HG03439 (cell line): ENCODE data around the gene MATN4.

Experiments used
- ATAC-seq: cut with Tn5 transposase; IDR thresholded peaks from one replicate; pipeline ENCODE4 v1.9.1; 2021; ENCODE audit warnings: mild to moderate bottlenecking, moderate library complexity; ENCODE audit not compliant: unreplicated experiment

Gene MATN4

GRCh38 chr20:45341939-45342854 lies 34.1 kb upstream of the MATN4 start:
- no peak for ATAC-seq

GRCh38 chr20:45341579-45341938 lies 33.5 kb upstream of the MATN4 start:
- ATAC-seq = no peak

GRCh38 chr20:45340951-45341350 lies 32.9 kb upstream of the MATN4 start:
- no peak for ATAC-seq

- no peak for ATAC-seq
Measured at GRCh38 chr20:45340236-45340847, 32.2 kb upstream of the MATN4 start.

- ATAC-seq = no peak
Measured at GRCh38 chr20:45339799-45340198, 31.7 kb upstream of the MATN4 start.

GRCh38 chr20:45339084-45339483 lies 31.0 kb upstream of the MATN4 start:
- no peak for ATAC-seq

- no peak for ATAC-seq
Measured at GRCh38 chr20:45338121-45339030, 30.3 kb upstream of the MATN4 start.

GRCh38 chr20:45337367-45338120 lies 29.4 kb upstream of the MATN4 start:
- no peak for ATAC-seq

GRCh38 chr20:45336530-45337366 lies 28.6 kb upstream of the MATN4 start:
- no peak for ATAC-seq

- ATAC-seq = no peak
Measured at GRCh38 chr20:45330476-45330875, 22.4 kb upstream of the MATN4 start.

- no peak for ATAC-seq
Measured at GRCh38 chr20:45329497-45330319, 21.6 kb upstream of the MATN4 start.

GRCh38 chr20:45328451-45328850 lies 20.4 kb upstream of the MATN4 start:
- ATAC-seq = no peak

GRCh38 chr20:45325371-45325770 lies 17.3 kb upstream of the MATN4 start:
- ATAC-seq = no peak

- no peak for ATAC-seq
Measured at GRCh38 chr20:45323731-45324130, 15.6 kb upstream of the MATN4 start.

- no peak for ATAC-seq
Measured at GRCh38 chr20:45322952-45323383, 14.9 kb upstream of the MATN4 start.

GRCh38 chr20:45320948-45321595 lies 13.0 kb upstream of the MATN4 start:
- ATAC-seq = no peak

- no peak for ATAC-seq
Measured at GRCh38 chr20:45318948-45319347, 10.8 kb upstream of the MATN4 start.

GRCh38 chr20:45318386-45318939 lies 10.4 kb upstream of the MATN4 start:
- ATAC-seq = no peak
